ENCODE results near the gene SIX2.
A peak's percentile ranks its signal among the peaks of the same experiment; 100 is the strongest.
"Not testable (repeated sequence)": the region's sequence is repeated elsewhere in the genome, so short reads cannot be mapped to it uniquely, and the experiment has no call there.

Gene SIX2

GRCh38 chr2:45009303-45009927, at the start of gene SIX2:
Gene SIX2, minus strand, starts transcription at chr2:45009452. Its CDS starts 342 bp downstream, at chr2:45009110.
- peak; percentile 90 for FAIRE-seq
- peak; percentile 98 for DNase-seq (ENCODE audit: insufficient read length, low spot score)

DNA sequence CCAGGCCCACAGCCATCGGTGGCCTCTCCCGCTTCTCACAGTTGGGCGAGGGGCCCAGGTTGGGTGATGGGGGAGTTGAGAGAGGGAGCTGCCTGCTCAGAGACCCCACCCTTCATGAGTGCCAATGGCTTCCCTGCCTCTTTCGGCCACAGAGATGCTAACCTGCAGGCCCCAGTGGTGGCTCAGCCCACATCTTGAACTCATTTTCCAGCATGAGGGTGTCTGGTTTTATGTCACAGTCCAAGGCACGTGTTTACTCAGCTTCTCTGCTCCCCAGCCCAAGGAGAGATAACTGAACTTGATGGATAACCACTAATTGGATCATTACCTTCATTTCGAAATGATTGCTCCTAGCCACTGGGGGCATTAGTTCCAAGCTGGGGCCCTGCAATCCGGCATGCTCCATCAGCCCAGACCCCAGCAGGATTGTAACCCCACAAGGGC, 45.9 kb upstream of the SIX2 start:
- no peak for DNase-seq (ENCODE audit: insufficient read length, low spot score)
- FAIRE-seq, result peak; percentile 4

- no peak for DNase-seq (ENCODE audit: insufficient read length, low spot score)
- no peak for FAIRE-seq
Measured at GRCh38 chr2:45053966-45054365, 44.7 kb upstream of the SIX2 start.

DNA sequence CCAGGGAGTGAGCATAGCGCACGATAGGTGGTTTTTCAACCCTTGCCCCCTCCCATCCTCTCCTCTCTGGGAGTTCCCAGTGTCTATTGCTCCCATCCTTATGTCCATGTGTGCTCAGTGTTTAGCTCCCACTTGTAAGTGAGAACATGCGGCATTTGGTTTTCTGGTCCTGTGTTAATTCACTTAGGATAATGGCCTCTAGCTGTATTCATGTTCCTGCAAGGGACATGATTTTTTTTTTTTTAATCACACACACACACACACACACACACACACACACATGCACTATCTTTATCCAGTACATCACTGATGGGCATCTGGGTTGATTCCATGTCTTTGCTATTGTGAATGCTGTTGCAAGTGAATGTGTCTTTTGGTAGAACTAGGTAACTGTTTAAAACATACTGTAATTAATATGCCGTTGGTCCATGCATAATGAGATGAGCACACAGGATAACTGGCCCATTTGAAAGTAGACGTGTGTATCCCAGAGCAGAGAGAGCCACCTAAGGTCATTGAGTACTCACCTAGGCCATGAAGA, 43.2 kb upstream of the SIX2 start:
- FAIRE-seq, result no peak
- no peak for DNase-seq (ENCODE audit: insufficient read length, low spot score)

- FAIRE-seq (no peak), DNase-seq (ENCODE audit: insufficient read length, low spot score) (no peak)
Measured at GRCh38 chr2:45049569-45050336, 40.5 kb upstream of the SIX2 start.

DNA sequence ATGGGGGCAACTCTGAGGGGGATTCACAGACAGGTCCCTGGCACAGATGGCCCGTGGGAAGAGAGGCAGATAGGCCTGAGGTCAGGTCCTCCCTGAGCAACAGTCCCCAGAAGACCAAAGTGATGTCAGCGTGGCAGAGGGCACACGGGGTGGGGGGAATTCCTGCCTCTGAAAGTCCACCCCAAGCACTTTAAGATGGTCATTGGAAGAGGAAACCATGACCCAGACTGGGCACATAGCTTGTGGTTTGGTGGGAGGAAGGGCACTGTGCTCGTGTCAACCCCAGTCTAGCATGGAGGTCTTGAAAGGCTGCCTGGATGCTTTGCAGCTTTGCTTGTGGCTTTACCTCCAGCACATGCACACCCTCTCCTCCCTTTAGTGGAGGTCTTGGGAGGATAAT, 38.0 kb upstream of the SIX2 start:
- DNase-seq (ENCODE audit: insufficient read length, low spot score) (no peak), FAIRE-seq (no peak)

GRCh38 chr2:45046786-45047185, 37.5 kb upstream of the SIX2 start:
- DNase-seq (ENCODE audit: insufficient read length, low spot score) (no peak), FAIRE-seq (no peak)

- DNase-seq (ENCODE audit: insufficient read length, low spot score), result peak; percentile 41
- FAIRE-seq, result peak; percentile 26
Measured at GRCh38 chr2:45045706-45046105, 36.5 kb upstream of the SIX2 start.

- FAIRE-seq, result no peak
- no peak for DNase-seq (ENCODE audit: insufficient read length, low spot score)
Measured at GRCh38 chr2:45044916-45045315, 35.7 kb upstream of the SIX2 start.

DNA sequence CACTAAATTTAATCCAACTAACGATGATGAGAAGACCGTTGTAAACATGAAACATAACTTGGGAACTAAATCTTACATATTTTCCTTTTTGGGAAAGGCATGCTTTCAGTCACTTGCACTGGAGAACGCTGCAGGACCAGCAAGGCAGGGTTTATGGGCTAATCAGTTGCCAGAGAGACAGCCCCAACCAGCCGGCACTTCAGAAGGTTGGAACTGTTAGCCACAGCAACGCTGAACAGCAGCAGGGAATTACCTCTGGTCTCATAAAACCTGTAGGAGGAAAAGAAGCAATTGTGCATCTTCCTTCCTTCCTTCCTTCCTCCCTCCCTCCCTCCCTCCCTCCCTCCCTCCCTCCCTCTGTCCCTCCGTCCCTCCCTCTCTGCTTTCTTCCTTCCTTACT, 33.9 kb upstream of the SIX2 start:
- FAIRE-seq (no peak), DNase-seq (ENCODE audit: insufficient read length, low spot score) (no peak)

- no peak for FAIRE-seq
Measured at GRCh38 chr2:45042401-45042800, 33.1 kb upstream of the SIX2 start.

DNA sequence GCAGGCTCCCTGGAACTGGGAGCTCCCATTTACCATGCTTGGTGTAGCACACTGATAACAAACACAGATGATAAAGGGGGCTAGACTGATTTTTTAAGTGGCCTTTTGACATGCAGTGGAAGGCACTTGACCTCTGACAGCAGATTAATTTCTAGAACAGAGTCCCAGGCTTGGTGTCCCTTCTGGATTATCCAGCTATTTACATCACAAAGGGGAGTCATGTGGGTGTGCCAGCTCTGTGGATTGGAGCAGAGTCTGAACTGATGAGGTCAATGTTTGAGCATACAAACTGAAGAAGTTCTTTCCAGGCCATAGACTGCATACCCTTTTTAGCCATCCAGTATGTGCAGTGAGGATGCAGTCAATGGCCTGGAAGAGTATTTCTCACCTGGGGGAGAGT, 31.5 kb upstream of the SIX2 start:
- DNase-seq (ENCODE audit: insufficient read length, low spot score) (no peak), FAIRE-seq (no peak)

More at GRCh38 chr2:45042401-45042800, 33.1 kb upstream of the SIX2 start:
- no peak for DNase-seq (ENCODE audit: insufficient read length, low spot score)

GRCh38 chr2:45039804-45040203, 30.6 kb upstream of the SIX2 start:
- not testable (repeated sequence) for FAIRE-seq; DNase-seq (ENCODE audit: insufficient read length, low spot score)

GRCh38 chr2:45038861-45039260, 29.6 kb upstream of the SIX2 start:
- not testable (repeated sequence) for FAIRE-seq; DNase-seq (ENCODE audit: insufficient read length, low spot score)

DNA sequence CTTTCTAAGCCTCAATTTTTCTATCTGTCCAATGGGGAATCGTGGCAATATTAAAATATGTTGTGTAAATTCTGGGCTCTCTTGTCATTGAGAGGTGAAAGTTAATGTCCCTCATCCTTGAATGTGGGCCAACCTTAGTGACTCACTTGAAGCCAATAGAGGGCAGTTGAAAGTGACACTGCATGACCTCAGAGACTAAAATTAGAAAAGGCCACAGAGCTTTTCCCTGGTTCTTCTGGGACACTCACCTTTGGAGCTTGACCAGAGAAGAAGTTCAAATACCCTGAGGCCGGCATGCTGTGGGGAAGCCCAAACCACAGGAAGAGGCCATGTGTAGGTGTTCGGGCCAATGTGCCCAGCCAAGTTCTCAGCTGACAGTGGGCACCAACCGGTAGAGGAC, 24.1 kb upstream of the SIX2 start:
- DNase-seq (ENCODE audit: insufficient read length, low spot score) (no peak), FAIRE-seq (no peak)

DNA sequence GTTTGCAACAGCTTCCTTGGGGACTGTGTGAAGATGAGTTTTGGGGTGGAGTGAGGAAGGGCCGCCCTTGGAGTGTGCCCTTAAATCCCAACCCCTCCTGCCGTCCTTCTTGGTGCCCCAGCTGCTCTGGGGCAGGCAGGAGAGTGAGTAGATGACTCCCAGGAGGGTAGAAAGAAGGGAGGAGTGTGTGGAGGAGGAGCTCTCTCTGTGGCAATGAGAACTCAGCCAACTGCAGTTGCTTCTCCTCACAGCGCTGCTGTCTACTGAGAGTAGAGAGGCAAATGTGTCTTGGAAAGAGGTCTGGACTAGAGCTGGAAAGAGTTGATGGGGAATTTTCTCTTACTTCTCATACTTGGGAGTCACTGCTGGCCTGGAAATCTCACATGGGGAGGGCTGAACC, 21.8 kb upstream of the SIX2 start:
- FAIRE-seq (no peak), DNase-seq (ENCODE audit: insufficient read length, low spot score) (no peak)

DNA sequence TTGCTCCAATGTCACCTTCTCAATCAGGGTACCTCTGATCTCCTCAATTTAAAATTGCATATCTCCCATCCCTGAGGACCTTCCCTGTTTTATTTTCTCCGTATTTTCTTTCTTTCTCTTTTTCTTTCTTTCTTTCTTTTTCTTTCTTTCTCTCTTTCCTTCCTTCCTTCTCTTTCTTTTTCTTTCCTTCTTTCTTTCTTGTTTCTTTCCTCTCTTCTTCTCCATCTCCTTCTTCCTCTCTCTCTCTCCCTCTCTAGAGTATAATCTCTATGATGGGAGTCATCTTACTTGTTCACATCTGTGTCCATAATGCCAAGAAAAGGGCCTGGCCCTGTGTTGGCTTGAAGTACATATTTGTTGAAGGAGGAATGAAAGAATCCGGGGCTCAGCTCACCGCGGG, 21.3 kb upstream of the SIX2 start:
- DNase-seq (ENCODE audit: insufficient read length, low spot score), result no peak
- FAIRE-seq, result no peak

- FAIRE-seq, result no peak
- DNase-seq (ENCODE audit: insufficient read length, low spot score), result no peak
Measured at GRCh38 chr2:45029215-45029614, 20.0 kb upstream of the SIX2 start.

DNA sequence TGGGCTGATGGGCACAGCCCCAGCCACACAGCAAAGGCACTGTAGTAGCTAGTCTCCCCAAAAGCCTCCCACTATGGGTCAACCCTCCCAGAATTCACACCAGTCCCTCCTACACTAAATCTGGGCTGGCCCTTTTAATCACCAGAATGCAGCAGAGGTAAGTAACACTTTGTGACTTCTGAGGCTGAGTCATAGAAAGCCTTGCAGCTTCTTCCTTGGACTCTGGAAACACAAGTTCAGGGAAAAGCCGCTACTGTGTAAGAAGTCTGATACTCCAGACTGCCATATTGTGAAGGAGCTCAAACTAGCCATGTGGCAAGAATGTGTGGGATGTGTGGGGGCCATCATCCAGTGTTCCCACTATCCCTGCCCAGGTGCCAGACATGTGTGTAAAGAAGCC, 19.0 kb upstream of the SIX2 start:
- DNase-seq (ENCODE audit: insufficient read length, low spot score), result no peak
- no peak for FAIRE-seq

DNA sequence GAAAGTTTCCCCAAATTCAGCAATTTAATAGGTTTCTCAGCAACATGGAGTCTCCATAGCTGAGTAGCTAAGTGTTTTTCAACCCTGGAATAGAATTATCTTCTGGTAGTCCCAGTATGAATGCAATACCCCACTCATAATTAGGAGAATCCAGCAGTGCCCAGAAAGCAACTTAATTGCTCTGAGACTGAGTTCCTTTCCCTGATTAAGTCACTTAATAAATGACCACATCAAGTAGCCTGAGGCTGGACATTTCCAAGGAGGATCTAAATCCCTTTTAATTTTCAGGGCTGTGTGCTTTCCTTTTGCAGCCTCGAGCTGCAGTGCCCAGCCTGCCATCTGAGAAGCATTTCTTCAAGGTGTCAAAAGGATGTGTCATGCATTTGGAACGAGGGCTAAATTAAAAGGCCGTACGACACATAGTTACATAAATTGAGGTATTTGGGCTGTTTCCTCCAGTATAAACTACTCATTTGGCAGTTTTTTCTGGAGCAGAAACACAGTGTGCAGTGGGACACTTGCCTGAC, 17.7 kb upstream of the SIX2 start:
- FAIRE-seq (no peak), DNase-seq (ENCODE audit: insufficient read length, low spot score) (no peak)

DNA sequence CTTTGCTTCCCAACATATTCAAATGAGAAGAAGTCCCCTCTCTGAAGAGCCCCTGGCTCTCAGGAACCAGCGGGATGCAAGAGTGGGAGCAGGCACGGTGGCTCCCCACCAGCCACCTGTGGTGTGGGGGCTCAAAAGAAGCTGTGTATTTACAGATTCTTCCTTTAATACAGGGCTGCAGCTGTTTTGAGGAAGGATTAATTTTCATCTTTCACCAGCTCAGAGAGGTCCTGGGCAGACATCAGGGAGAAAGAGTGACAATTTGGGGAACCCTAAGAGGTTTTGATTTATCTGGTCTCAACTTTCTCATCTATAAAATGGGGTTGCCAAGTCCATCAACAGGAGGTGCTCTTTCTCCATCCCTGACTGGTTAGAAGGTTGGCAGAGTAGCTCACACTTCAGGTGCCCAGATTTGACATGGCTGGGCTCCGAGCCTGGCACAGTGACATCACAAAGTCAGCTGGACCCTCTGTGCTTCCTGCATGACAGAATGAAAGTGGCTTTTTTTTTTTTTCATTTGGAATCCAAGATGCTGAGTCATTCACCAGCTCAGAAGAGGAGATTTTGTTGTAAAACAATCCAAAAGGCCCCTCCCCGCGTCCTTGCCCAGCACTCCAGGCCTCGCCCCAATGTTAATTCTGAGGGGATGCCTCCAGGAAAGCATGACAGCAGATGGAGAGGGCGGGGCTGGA, 15.5 kb upstream of the SIX2 start:
- peak; percentile 90 for DNase-seq (ENCODE audit: insufficient read length, low spot score)
- peak; percentile 63 for FAIRE-seq

Measured in HTR-8/SVneo (cell line).